CD4-positive, CD25-positive, alpha-beta regulatory T cell (primary cell): Measurements from ENCODE around the gene CCIN. TPM values are rescaled to one million over a fixed set of nuclear protein-coding genes. Genes with fewer than 3 reads are reported as not detected.

Experiments used
- ATAC-seq, 2 donors: fragments of 150-1000 bp; cut with Tn5 transposase; one replicate each; pipeline ENCODE4 v1.10.0; 2021; ENCODE audit warnings: low read depth in 2 of 2, moderate number of reproducible peaks in 2 of 2, moderate library complexity in 1 of 2
- DNase-seq, 3 donors: peaks; one replicate each; pipeline versions ENCODE4 v3.0.0 to v3.0.0-alpha.2; 2012 to 2022; ENCODE audit warnings: mixed read lengths in 1 of 3
- H3K27ac ChIP-seq: one replicate; pipeline ENCODE4 v1.7.0; 2013; ENCODE audit warnings: mild to moderate bottlenecking, low read length; ENCODE audit not compliant: insufficient read depth, poor library complexity, severe bottlenecking
- H3K27me3 ChIP-seq: one replicate; pipeline ENCODE4 v1.7.0; 2013; ENCODE audit warnings: low read length; ENCODE audit not compliant: control insufficient read depth, insufficient read depth
- H3K36me3 ChIP-seq: one replicate; pipeline ENCODE4 v1.7.0; 2013; ENCODE audit warnings: mild to moderate bottlenecking, low read length, moderate library complexity; ENCODE audit not compliant: control insufficient read depth, insufficient read depth
- H3K4me1 ChIP-seq: 2 replicates; pipeline ENCODE4 v1.7.0; 2013; ENCODE audit warnings: mild to moderate bottlenecking, low read length; ENCODE audit not compliant: insufficient read depth, control insufficient read depth, poor library complexity, severe bottlenecking
- H3K4me3 ChIP-seq: one replicate; pipeline ENCODE4 v1.7.0; 2013; ENCODE audit warnings: low read depth, mild to moderate bottlenecking, low read length, moderate library complexity
- H3K9me3 ChIP-seq, 2 experiments: 1 replicate in 1 of 2; 2 replicates in 1 of 2; pipeline ENCODE4 v1.7.0; 2013; ENCODE audit warnings: low read length in 2 of 2, mild to moderate bottlenecking in 1 of 2, moderate library complexity in 1 of 2; ENCODE audit not compliant: control insufficient read depth in 2 of 2
- H3K27ac Mint-ChIP-seq, 3 donors: one replicate each; pipeline ENCODE4 v1.8.0; 2020 to 2022; ENCODE audit warnings: mild to moderate bottlenecking in 3 of 3, mixed read lengths in 3 of 3, moderate library complexity in 2 of 3
- H3K27me3 Mint-ChIP-seq: one replicate; pipeline ENCODE4 v1.8.0; 2022; ENCODE audit warnings: mild to moderate bottlenecking, mixed read lengths
- H3K36me3 Mint-ChIP-seq: one replicate; pipeline ENCODE4 v1.8.0; 2020; ENCODE audit warnings: mixed read lengths
- H3K4me1 Mint-ChIP-seq, 4 donors: one replicate each; pipeline ENCODE4 v1.8.0; 2020 to 2022; ENCODE audit warnings: mixed read lengths in 4 of 4, mild to moderate bottlenecking in 1 of 4
- H3K4me3 Mint-ChIP-seq, 4 donors: one replicate each; pipeline ENCODE4 v1.8.0; 2020 to 2022; ENCODE audit warnings: mild to moderate bottlenecking in 4 of 4, mixed read lengths in 4 of 4, moderate library complexity in 3 of 4
- H3K9me3 Mint-ChIP-seq, 7 donors: one replicate each; pipeline ENCODE4 v1.8.0; 2020 to 2022; ENCODE audit warnings: mixed read lengths in 7 of 7, mild to moderate bottlenecking in 3 of 7, moderate library complexity in 2 of 7
- polyA plus RNA-seq, 4 donors: library from polyadenylated mRNA; unstranded; fragments of 300-500 nt; fragmentation: Illumina TruSeq; gene quantifications; one replicate each; pipeline ENCODE4 v1.2.3, GENCODE V29; 2021
- total RNA-seq: library from RNA; stranded (reverse); gene quantifications from one replicate; pipeline ENCODE4 v1.2.3, GENCODE V29; 2022

Gene CCIN
- total and polyA plus RNA-seq, 5 donors from 2014 or later: 0.38 to 1.4 TPM; not detected in 3

DNA sequence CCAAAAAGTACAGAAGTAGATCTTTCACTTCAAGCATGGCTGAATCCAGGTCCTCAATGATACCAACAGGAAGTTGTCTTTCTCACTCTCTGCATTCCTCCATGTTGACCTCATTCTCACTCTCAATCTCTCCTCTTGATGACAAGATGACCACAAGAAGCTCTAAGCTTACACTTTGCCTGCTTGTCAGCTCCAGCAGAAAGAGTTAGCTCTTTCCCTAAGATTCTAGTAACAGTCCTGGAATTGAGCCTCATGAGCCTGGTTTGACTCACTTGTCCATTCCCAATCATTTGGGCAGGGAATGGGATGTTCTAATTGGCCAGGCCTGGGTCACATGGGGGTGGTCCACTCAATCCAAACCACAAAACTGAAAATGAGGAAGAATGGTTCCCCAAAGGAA, 18.2 kb downstream of the CCIN start:
- H3K27ac ChIP-seq: no peak overlapping the region

GRCh38 chr9:36188212-36188611, 19.0 kb downstream of the CCIN start:
- Histone ChIP-seq H3K4me3 (no peak overlapping the region), H3K4me1 (peaks cover 28% of the 10 kb centered on the region), H3K27ac (no peak overlapping the region), H3K36me3 (no peaks in the 10 kb centered on the region), H3K9me3 (no peaks in the 10 kb centered on the region), H3K27me3 (no peaks in the 10 kb centered on the region)
- ATAC-seq (no peak), DNase-seq (no peak)
- H3K27me3 Mint-ChIP-seq: peaks cover 15% of the 10 kb centered on the region
- H3K9me3 Mint-ChIP-seq: no peaks in the 10 kb centered on the region
- no peaks in the 10 kb centered on the region for H3K36me3 Mint-ChIP-seq
- H3K4me1 Mint-ChIP-seq: peaks cover 16 to 34% (median 26%) of the 10 kb centered on the region in 4 donors
- H3K27ac Mint-ChIP-seq: no peak overlapping the region
- peak overlapping the region in 2 of 4 donors; percentile 7 to 48 for H3K4me3 Mint-ChIP-seq

More for the DNA sequence above, 18.2 kb downstream of the CCIN start:
- Histone ChIP-seq H3K4me1 (peaks cover 20% of the 10 kb centered on the region), H3K4me3 (no peak overlapping the region), H3K27me3 (no peaks in the 10 kb centered on the region), H3K36me3 (no peaks in the 10 kb centered on the region), H3K9me3 (no peaks in the 10 kb centered on the region)
- Mint-ChIP-seq H3K9me3 (no peaks in the 10 kb centered on the region), H3K4me1 (peaks cover 8 to 27% (median 19%) of the 10 kb centered on the region in 4 donors), H3K27ac (no peak overlapping the region), H3K4me3 (peak overlapping the region in 1 of 4 donors; percentile 39), H3K36me3 (no peaks in the 10 kb centered on the region), H3K27me3 (peaks cover 15% of the 10 kb centered on the region)
- no peak for ATAC-seq
- DNase-seq: no peak

- peaks cover 4% of the 10 kb centered on the region for H3K36me3 ChIP-seq
- Mint-ChIP-seq H3K9me3 (no peaks in the 10 kb centered on the region), H3K4me3 (peak overlapping the region; percentile 95 to 98 (median 96)), H3K36me3 (peaks cover 7% of the 10 kb centered on the region), H3K27me3 (peaks cover 15% of the 10 kb centered on the region), H3K27ac (peak overlapping the region in 2 of 3 donors; percentile 88 to 95), H3K4me1 (peaks cover 21 to 52% (median 42%) of the 10 kb centered on the region in 4 donors)
- H3K9me3 ChIP-seq: no peaks in the 10 kb centered on the region
- peak overlapping the region; percentile 93 for H3K4me3 ChIP-seq
- no peak for ATAC-seq
- H3K27ac ChIP-seq: peak overlapping the region; percentile 91
- H3K27me3 ChIP-seq: no peaks in the 10 kb centered on the region
- no peak for DNase-seq
- peaks cover 46% of the 10 kb centered on the region for H3K4me1 ChIP-seq
These were observed 20.8 kb downstream of the CCIN start for GRCh38 chr9:36189976-36190375.

DNA sequence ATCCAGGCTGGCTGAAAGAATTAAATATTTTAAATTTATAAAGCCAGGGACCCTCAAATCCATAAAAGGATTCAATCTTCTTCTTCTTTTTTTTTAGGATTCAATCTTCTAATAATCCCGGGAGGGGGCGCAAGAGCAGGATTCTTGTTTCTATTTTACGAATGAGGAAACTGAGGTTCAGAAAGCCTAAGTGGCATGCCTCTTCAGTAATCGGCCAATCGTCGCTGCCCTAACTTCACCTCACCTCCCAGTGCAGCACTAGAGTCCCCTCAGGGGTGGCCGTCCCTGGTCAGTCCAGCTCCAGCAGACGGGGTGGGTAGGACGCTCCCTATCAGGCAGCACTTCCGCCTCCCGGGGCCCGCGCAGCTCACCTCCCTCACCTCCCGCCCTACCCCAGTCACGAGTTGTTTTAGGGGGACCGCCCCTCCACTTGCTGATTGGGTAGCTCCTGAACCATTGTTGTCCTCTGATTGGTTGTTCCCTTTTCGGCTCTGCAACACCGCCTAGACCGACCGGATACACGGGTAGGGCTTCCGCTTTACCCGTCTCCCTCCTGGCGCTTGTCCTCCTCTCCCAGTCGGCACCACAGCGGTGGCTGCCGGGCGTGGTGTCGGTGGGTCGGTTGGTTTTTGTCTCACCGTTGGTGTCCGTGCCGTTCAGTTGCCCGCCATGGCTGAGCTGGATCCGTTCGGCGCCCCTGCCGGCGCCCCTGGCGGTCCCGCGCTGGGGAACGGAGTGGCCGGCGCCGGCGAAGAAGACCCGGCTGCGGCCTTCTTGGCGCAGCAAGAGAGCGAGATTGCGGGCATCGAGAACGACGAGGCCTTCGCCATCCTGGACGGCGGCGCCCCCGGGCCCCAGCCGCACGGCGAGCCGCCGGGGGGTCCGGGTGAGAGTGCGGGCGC, 21.5 kb downstream of the CCIN start, which contains the start of gene CLTA:
Gene CLTA, plus strand, starts transcription at position 534 of the 902 bp plus-strand sequence. Its CDS starts 136 bp downstream, at position 670.
- peaks cover 4% of the 10 kb centered on the region for H3K36me3 ChIP-seq
- ATAC-seq (peak; percentile 99), DNase-seq (peak; percentile 95 to 99 (median 97))
- Mint-ChIP-seq H3K27me3 (peaks cover 15% of the 10 kb centered on the region), H3K27ac (peak within 1 kb of the TSS; percentile 88 to 95 (median 95)), H3K36me3 (peaks cover 10% of the 10 kb centered on the region), H3K4me1 (peaks cover 21 to 59% (median 48%) of the 10 kb centered on the region in 4 donors), H3K9me3 (no peaks in the 10 kb centered on the region), H3K4me3 (peak within 1 kb of the TSS; percentile 95 to 98 (median 96))
- H3K4me1 ChIP-seq: peaks cover 47% of the 10 kb centered on the region
- peak within 1 kb of the TSS; percentile 93 for H3K4me3 ChIP-seq
- H3K27me3 ChIP-seq: no peaks in the 10 kb centered on the region
- no peaks in the 10 kb centered on the region for H3K9me3 ChIP-seq
- peak within 1 kb of the TSS; percentile 91 for H3K27ac ChIP-seq

DNA sequence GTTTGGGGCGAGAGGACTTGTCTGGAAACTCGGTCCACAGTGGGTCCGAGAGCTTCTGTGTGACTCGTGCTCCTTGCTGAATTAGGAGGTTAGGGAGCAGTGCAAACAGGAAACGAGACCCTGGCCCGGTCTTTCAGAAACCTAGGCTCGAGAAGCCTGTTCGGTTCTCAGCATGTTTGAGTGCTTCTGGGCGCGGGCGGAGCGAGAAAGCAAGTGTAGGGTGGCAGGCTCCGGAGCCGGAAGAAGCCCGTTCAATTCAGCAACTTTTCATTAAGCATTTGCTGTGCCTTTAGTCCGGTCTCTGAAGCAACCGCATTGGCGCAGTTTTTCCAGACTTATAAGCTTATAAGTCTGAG, 22.1 kb downstream of the CCIN start:
- Mint-ChIP-seq H3K27ac (peak overlapping the region; percentile 88 to 95 (median 90)), H3K9me3 (no peaks in the 10 kb centered on the region), H3K4me3 (peak overlapping the region; percentile 95 to 98 (median 96)), H3K36me3 (peaks cover 10% of the 10 kb centered on the region), H3K27me3 (peaks cover 15% of the 10 kb centered on the region), H3K4me1 (peaks cover 21 to 59% (median 47%) of the 10 kb centered on the region in 4 donors)
- peak overlapping the region; percentile 91 for H3K27ac ChIP-seq
- no peaks in the 10 kb centered on the region for H3K9me3 ChIP-seq
- no peaks in the 10 kb centered on the region for H3K27me3 ChIP-seq
- peak; percentile 30 to 75 (median 50) for DNase-seq
- H3K4me1 ChIP-seq: peaks cover 47% of the 10 kb centered on the region
- H3K4me3 ChIP-seq: peak overlapping the region; percentile 93
- peak; percentile 11 to 21 for ATAC-seq
- H3K36me3 ChIP-seq: peaks cover 4% of the 10 kb centered on the region

GRCh38 chr9:36191686-36192085, 22.5 kb downstream of the CCIN start:
- peaks cover 47% of the 10 kb centered on the region for H3K4me1 ChIP-seq
- H3K9me3 ChIP-seq: no peaks in the 10 kb centered on the region
- Mint-ChIP-seq H3K36me3 (peaks cover 10% of the 10 kb centered on the region), H3K27me3 (peaks cover 15% of the 10 kb centered on the region), H3K9me3 (no peaks in the 10 kb centered on the region), H3K27ac (peak overlapping the region; percentile 88 to 95 (median 90)), H3K4me3 (peak overlapping the region; percentile 95 to 98 (median 96)), H3K4me1 (peaks cover 21 to 59% (median 51%) of the 10 kb centered on the region in 4 donors)
- peak overlapping the region; percentile 93 for H3K4me3 ChIP-seq
- DNase-seq (no peak), ATAC-seq (no peak)
- H3K36me3 ChIP-seq: peaks cover 4% of the 10 kb centered on the region
- no peaks in the 10 kb centered on the region for H3K27me3 ChIP-seq
- H3K27ac ChIP-seq: peak overlapping the region; percentile 91

DNA sequence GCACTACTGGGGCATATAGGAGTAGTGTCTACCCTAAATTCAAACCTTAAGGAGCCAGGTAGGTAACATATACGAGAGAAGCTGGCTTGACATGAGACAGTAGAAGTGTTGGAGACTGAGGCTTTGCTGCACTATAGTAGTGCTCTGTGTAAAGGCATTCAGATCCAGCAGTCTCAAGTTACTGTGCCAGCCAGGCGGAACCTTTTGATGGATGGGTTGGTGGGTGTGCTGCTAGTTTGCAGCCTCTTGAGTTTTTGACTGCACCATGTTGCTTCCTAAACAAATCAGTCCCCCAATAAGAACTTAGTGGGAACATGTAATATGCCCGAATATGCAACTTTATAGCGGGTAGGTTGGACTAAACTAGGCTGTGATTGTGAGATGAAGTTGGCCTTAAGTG, 23.0 kb downstream of the CCIN start:
- peak overlapping the region; percentile 65 to 90 (median 88) for H3K27ac Mint-ChIP-seq
- Histone ChIP-seq H3K9me3 (no peaks in the 10 kb centered on the region), H3K4me1 (peaks cover 47% of the 10 kb centered on the region), H3K4me3 (peak overlapping the region; percentile 93), H3K27ac (no peak overlapping the region), H3K27me3 (no peaks in the 10 kb centered on the region), H3K36me3 (peaks cover 9% of the 10 kb centered on the region)
- H3K4me3 Mint-ChIP-seq: peak overlapping the region; percentile 95 to 98 (median 96)
- no peak for DNase-seq
- ATAC-seq: no peak
- peaks cover 15% of the 10 kb centered on the region for H3K27me3 Mint-ChIP-seq
- peaks cover 10% of the 10 kb centered on the region for H3K36me3 Mint-ChIP-seq
- no peaks in the 10 kb centered on the region for H3K9me3 Mint-ChIP-seq
- H3K4me1 Mint-ChIP-seq: peaks cover 22 to 62% (median 52%) of the 10 kb centered on the region in 4 donors
